Fibroblast of lung (primary cell): ENCODE measurements around the gene TAGLN2. TPM values are rescaled to one million over a fixed set of nuclear protein-coding genes. Genes with fewer than 3 reads are reported as not detected.

ENCODE experiments used
- DNase-seq, 2 donors: peaks; one replicate each; pipeline versions ENCODE4 v3.0.0 to v3.0.0-alpha.2; 2010; ENCODE audit warnings: low read depth in 2 of 2
- H2AFZ ChIP-seq: 2 replicates; pipeline ENCODE4 v1.5.1; 2012; ENCODE audit warnings: low read length, control low read depth, inconsistent platforms
- H3K27ac ChIP-seq: 2 replicates; pipeline ENCODE4 v1.5.1; 2011; ENCODE audit warnings: low read length, control low read depth; ENCODE audit not compliant: insufficient read depth
- H3K27me3 ChIP-seq: 2 replicates; pipeline ENCODE4 v1.5.1; 2011; ENCODE audit warnings: mild to moderate bottlenecking, low read length; ENCODE audit not compliant: control insufficient read depth, insufficient read depth
- H3K36me3 ChIP-seq: 2 replicates; pipeline ENCODE4 v1.5.1; 2011; ENCODE audit warnings: low read length; ENCODE audit not compliant: control insufficient read depth, insufficient read depth
- H3K4me1 ChIP-seq: 2 replicates; pipeline ENCODE4 v1.5.1; 2011; ENCODE audit warnings: low read length; ENCODE audit not compliant: control insufficient read depth, insufficient read depth; ENCODE audit errors: extremely low read depth
- H3K4me2 ChIP-seq: 2 replicates; pipeline ENCODE4 v1.5.1; 2011; ENCODE audit warnings: low read length, control low read depth; ENCODE audit not compliant: insufficient read depth; ENCODE audit errors: extremely low read depth
- H3K4me3 ChIP-seq, 4 experiments: fragments of 200-600 bp in 1 of 4; sonication (generic) in 1 of 4; replicated peaks in 1 of 4; 2 replicates each; pipeline ENCODE4 v1.5.1; 2011 to 2016; ENCODE audit warnings: low read length in 4 of 4, low read depth in 3 of 4, mild to moderate bottlenecking in 3 of 4, control low read depth in 2 of 4, inconsistent platforms in 1 of 4, mixed read lengths in 1 of 4; ENCODE audit not compliant: insufficient read depth in 1 of 4; ENCODE audit errors: control extremely low read depth in 1 of 4
- H3K79me2 ChIP-seq: 2 replicates; pipeline ENCODE4 v1.5.1; 2012; ENCODE audit warnings: mild to moderate bottlenecking, low read length, inconsistent platforms; ENCODE audit not compliant: control insufficient read depth, insufficient read depth
- H3K9ac ChIP-seq: 2 replicates; pipeline ENCODE4 v1.5.1; 2011; ENCODE audit warnings: mild to moderate bottlenecking, low read length, control low read depth; ENCODE audit not compliant: insufficient read depth
- H3K9me3 ChIP-seq: 2 replicates; pipeline ENCODE4 v1.5.1; 2012; ENCODE audit warnings: low read depth, low read length; ENCODE audit not compliant: control insufficient read depth, insufficient read depth
- H4K20me1 ChIP-seq: 2 replicates; pipeline ENCODE4 v1.5.1; 2011; ENCODE audit warnings: low read length; ENCODE audit not compliant: control insufficient read depth, insufficient read depth; ENCODE audit errors: extremely low read depth
- CTCF ChIP-seq, 2 donors: IDR thresholded peaks in 1 of 2; conservative IDR thresholded peaks in 1 of 2; 1 replicate in 1 of 2; 2 replicates in 1 of 2; pipeline ENCODE4 v1.5.1; 2011 to 2012; ENCODE audit warnings: low read length in 2 of 2, control low read depth in 1 of 2, inconsistent platforms in 1 of 2, low read depth in 1 of 2, mild to moderate bottlenecking in 1 of 2
- EZH2 ChIP-seq: IDR thresholded peaks from 2 replicates; pipeline ENCODE4 v1.5.1; 2012; ENCODE audit warnings: low read length, control low read depth, mild to moderate bottlenecking; ENCODE audit errors: missing control alignments
- polyA plus RNA-seq, 2 donors: library from polyadenylated mRNA; depleted of rRNA in 1 of 2; stranded (reverse) in 1 of 2; unstranded in 1 of 2; fragments of >200 nt; gene quantifications; 2 replicates each; pipeline ENCODE4 v1.2.1, GENCODE V29; 2011 to 2012; ENCODE audit warnings: missing spikeins in 1 of 2
- total RNA-seq: library from RNA; depleted of rRNA; stranded (reverse); fragments of >200 nt; gene quantifications from 2 replicates; pipeline ENCODE4 v1.2.1, GENCODE V29; 2014

TAGLN2 gene
- total and polyA plus RNA-seq, 2 donors (not counting 1 experiment from before 2014, with no cell fraction given) = 300 to 718 TPM

- no peak overlapping the region for H2AFZ ChIP-seq
- H3K27ac ChIP-seq = no peak overlapping the region
- H3K36me3 ChIP-seq = no peaks in the 10 kb centered on the region
- no peaks in the 10 kb centered on the region for H4K20me1 ChIP-seq
- H3K9ac ChIP-seq = no peak overlapping the region
- no peaks in the 10 kb centered on the region for H3K4me1 ChIP-seq
- peaks cover 35% of the 10 kb centered on the region for H3K27me3 ChIP-seq
- no peak overlapping the region for H3K4me2 ChIP-seq
- H3K9me3 ChIP-seq = no peaks in the 10 kb centered on the region
- H3K79me2 ChIP-seq = no peaks in the 10 kb centered on the region
- no peak overlapping the region for H3K4me3 ChIP-seq
- DNase-seq = no peak
- TF ChIP-seq EZH2 = no peak
- TF ChIP-seq CTCF (conservative IDR thresholded peaks at IDR 0.05 in 1 of 2, IDR thresholded peaks at IDR 0.05 in 1 of 2; ENCODE audit: low read depth in 1 of 2, low read length in 2 of 2) = no peak
These were observed 14.3 kb upstream of the TAGLN2 start for GRCh38 chr1:159939678-159940002.

DNA sequence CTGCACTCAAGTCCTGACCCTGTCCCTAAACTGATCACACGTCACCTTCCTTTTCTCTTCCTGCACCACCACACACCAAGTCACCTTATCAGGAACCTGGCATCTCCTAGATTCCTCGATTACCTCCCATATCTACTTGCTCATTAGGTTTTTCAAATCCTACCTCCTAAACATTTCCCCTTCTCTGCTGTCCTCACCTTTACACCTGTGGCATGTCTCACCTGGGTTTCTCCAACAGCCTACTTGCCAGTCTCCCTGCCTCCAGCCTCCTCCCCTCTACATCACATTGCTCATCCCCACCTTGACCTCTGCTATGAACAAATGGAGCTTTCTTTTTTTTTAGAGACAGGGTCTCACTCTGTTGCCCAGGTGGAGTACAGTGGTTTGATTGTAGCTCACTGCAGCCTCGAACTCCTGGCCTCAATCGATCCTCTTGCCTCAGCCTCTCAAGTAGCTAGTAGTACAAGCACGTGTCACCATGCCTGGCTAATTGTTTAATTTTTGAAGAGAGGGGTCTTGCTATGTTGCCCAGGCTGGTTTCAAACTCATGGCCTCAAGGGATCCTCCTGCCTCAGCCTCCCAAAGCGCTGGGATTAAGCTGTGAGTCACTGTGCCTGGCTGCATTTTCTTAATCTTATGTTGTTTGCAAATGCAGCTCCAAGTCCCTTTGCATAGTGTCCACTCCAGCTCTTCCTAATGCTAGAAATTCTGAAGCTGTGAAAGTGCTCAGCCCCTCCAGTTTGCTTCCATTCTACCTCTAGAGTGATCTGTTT is 13.8 kb upstream of the TAGLN2 start:
- TF ChIP-seq CTCF (conservative IDR thresholded peaks at IDR 0.05 in 1 of 2, IDR thresholded peaks at IDR 0.05 in 1 of 2; ENCODE audit: low read depth in 1 of 2, low read length in 2 of 2) (no peak), EZH2 (no peak)
- H3K4me1 ChIP-seq = no peaks in the 10 kb centered on the region
- H3K9ac ChIP-seq = no peak overlapping the region
- H3K4me3 ChIP-seq = no peak overlapping the region
- no peaks in the 10 kb centered on the region for H3K9me3 ChIP-seq
- no peaks in the 10 kb centered on the region for H3K36me3 ChIP-seq
- DNase-seq = no peak
- H3K27ac ChIP-seq = no peak overlapping the region
- no peaks in the 10 kb centered on the region for H3K79me2 ChIP-seq
- peaks cover 29% of the 10 kb centered on the region for H3K27me3 ChIP-seq
- H4K20me1 ChIP-seq = no peaks in the 10 kb centered on the region
- no peak overlapping the region for H3K4me2 ChIP-seq
- no peak overlapping the region for H2AFZ ChIP-seq

GRCh38 chr1:159938211-159938852 is 13.0 kb upstream of the TAGLN2 start:
- no peaks in the 10 kb centered on the region for H3K79me2 ChIP-seq
- no peak for DNase-seq
- H2AFZ ChIP-seq = no peak overlapping the region
- H3K4me3 ChIP-seq = no peak overlapping the region
- H3K4me1 ChIP-seq = no peaks in the 10 kb centered on the region
- no peak overlapping the region for H3K9ac ChIP-seq
- H3K27me3 ChIP-seq = peaks cover 23% of the 10 kb centered on the region
- no peaks in the 10 kb centered on the region for H4K20me1 ChIP-seq
- no peak overlapping the region for H3K4me2 ChIP-seq
- no peaks in the 10 kb centered on the region for H3K9me3 ChIP-seq
- no peak overlapping the region for H3K27ac ChIP-seq
- no peaks in the 10 kb centered on the region for H3K36me3 ChIP-seq
- TF ChIP-seq EZH2 = no peak
- TF ChIP-seq CTCF (conservative IDR thresholded peaks at IDR 0.05 in 1 of 2, IDR thresholded peaks at IDR 0.05 in 1 of 2; ENCODE audit: low read depth in 1 of 2, low read length in 2 of 2) = no peak
